K562 (cell line): Measurements from ENCODE around the gene TRMT10B. TPM values are rescaled to one million over a fixed set of nuclear protein-coding genes. Genes with fewer than 3 reads are reported as not detected.

ENCODE experiments used
- CBX1 ChIP-seq: sonication (generic); IDR thresholded peaks from 2 replicates; pipeline ENCODE4 v1.6.1; 2016; ENCODE audit warnings: antibody characterized with exemption, low read depth, mild to moderate bottlenecking
- DNMT1 ChIP-seq: fragments of 450-650 bp; IDR thresholded peaks from 2 replicates; pipeline ENCODE4 v1.6.1; 2016; ENCODE audit warnings: antibody characterized with exemption, mild to moderate bottlenecking
- E2F4 ChIP-seq: sonication (generic); formaldehyde crosslinking; IDR thresholded peaks from 2 replicates; pipeline ENCODE4 v1.8.0; 2022; ENCODE audit warnings: mild to moderate bottlenecking, low read depth, missing genetic modification reagents
- EWSR1 ChIP-seq: fragments of 450-650 bp; IDR thresholded peaks from 2 replicates; pipeline ENCODE4 v1.6.1; 2018; ENCODE audit warnings: borderline replicate concordance, mild to moderate bottlenecking, low read depth, moderate library complexity; ENCODE audit not compliant: partially characterized antibody
- GATA2 ChIP-seq: sonication (generic); formaldehyde crosslinking; IDR thresholded peaks from 2 replicates; pipeline ENCODE4 v1.4.0; 2020; ENCODE audit warnings: mild to moderate bottlenecking, missing genetic modification reagents
- GTF3C2 ChIP-seq: IDR thresholded peaks from 3 replicates; pipeline ENCODE4 v1.6.1; 2011; ENCODE audit warnings: borderline replicate concordance, mild to moderate bottlenecking, moderate library complexity; ENCODE audit not compliant: insufficient read length; ENCODE audit errors: extremely low read depth
- NFRKB ChIP-seq: fragments of 450-650 bp; IDR thresholded peaks from 2 replicates; pipeline ENCODE4 v1.6.1; 2016; ENCODE audit warnings: low read depth
- NR4A1 ChIP-seq, 2 experiments: fragments of 250-450 bp in 1 of 2; fragments of 450-650 bp in 1 of 2; sonication (Bioruptor Pico) in 1 of 2; IDR thresholded peaks; 2 replicates each; pipeline versions ENCODE4 v1.4.0 to v1.6.1; 2016 to 2020; ENCODE audit warnings: mild to moderate bottlenecking in 2 of 2, missing compliant biosample characterization in 1 of 2, missing genetic modification characterization in 1 of 2, moderate library complexity in 1 of 2
- PTRF ChIP-seq: fragments of 450-650 bp; IDR thresholded peaks from 2 replicates; pipeline ENCODE4 v1.6.1; 2016; ENCODE audit warnings: mild to moderate bottlenecking, missing genetic modification characterization, missing compliant biosample characterization
- RBM22 ChIP-seq: fragments of 200-400 bp; formaldehyde crosslinking; IDR thresholded peaks from 2 replicates; pipeline ENCODE4 v1.6.1; 2018; ENCODE audit warnings: low read length, low read depth; ENCODE audit not compliant: poor library complexity, severe bottlenecking
- SMC3 ChIP-seq: conservative IDR thresholded peaks from 2 replicates; pipeline ENCODE4 v1.6.1; 2011; ENCODE audit warnings: low read depth, low read length, improper control_type of control experiment; ENCODE audit not compliant: insufficient read depth
- STAG1 ChIP-seq: sonication (generic); formaldehyde crosslinking; IDR thresholded peaks from 2 replicates; pipeline ENCODE4 v1.5.0; 2020; ENCODE audit warnings: missing genetic modification reagents, borderline replicate concordance
- TEAD2 ChIP-seq: fragments of 450-650 bp; IDR thresholded peaks from 2 replicates; pipeline ENCODE4 v1.6.1; 2016; ENCODE audit warnings: missing genetic modification characterization, control low read depth, missing compliant biosample characterization
- USF1 ChIP-seq: sonication (generic); formaldehyde crosslinking; IDR thresholded peaks from 2 replicates; pipeline ENCODE4 v1.9.0; 2022; ENCODE audit warnings: mild to moderate bottlenecking, missing genetic modification reagents
- WHSC1 ChIP-seq: IDR thresholded peaks from one replicate; pipeline ENCODE4 v1.6.1; 2012; ENCODE audit warnings: low read length, control low read depth, inconsistent platforms
- ZBTB26 ChIP-seq: fragments of 450-650 bp; formaldehyde crosslinking; IDR thresholded peaks from 2 replicates; pipeline ENCODE4 v1.4.0; 2022; ENCODE audit warnings: missing genetic modification characterization
- ZNF197 ChIP-seq: fragments of 200-800 bp; sonication (Bioruptor generic); IDR thresholded peaks from 2 replicates; pipeline ENCODE4 v1.6.1; 2016; ENCODE audit warnings: low read depth, missing genetic modification characterization, missing compliant biosample characterization
- ZNF449 ChIP-seq: fragments of 250-450 bp; sonication (Bioruptor Pico); IDR thresholded peaks from 2 replicates; pipeline ENCODE4 v1.8.0; 2022; ENCODE audit warnings: moderate library complexity, mild to moderate bottlenecking, inconsistent platforms
- polyA plus RNA-seq, 8 experiments: library from polyadenylated mRNA; depleted of rRNA in 4 of 8; stranded (reverse) in 5 of 8; unstranded in 3 of 8; fragments of >200 nt; fragmentation: Nextera tagmentation in 2 of 8; fragmentation: Illumina TruSeq in 1 of 8; extraction: Ambion mirVana in 2 of 8; extraction: Trizol in 1 of 8; gene quantifications; 2 replicates each; pipeline versions ENCODE4 v1.2.1 to v1.2.3, GENCODE V29; 2011 to 2014; ENCODE audit warnings: inconsistent platforms in 1 of 8, missing spikeins in 1 of 8
- total RNA-seq, 7 experiments: library from RNA; depleted of rRNA in 6 of 7; stranded (reverse); fragments of >200 nt in 6 of 7; fragmentation: Illumina TruSeq in 2 of 7; extraction: Trizol in 2 of 7; gene quantifications; 2 replicates each; pipeline versions ENCODE4 v1.2.1 to v1.2.3, GENCODE V29; 2011 to 2021; ENCODE audit warnings: low replicate concordance in 1 of 7

Gene TRMT10B
- total and polyA plus RNA-seq, 9 of the 15 experiments (the other 6 are each of a cell fraction or from before 2014, with no cell fraction given) = 2.9 to 13.4 (median 7.0) TPM

GRCh38 chr9:37784616-37785483 is 31.2 kb downstream of the TRMT10B start, which contains the start of gene EXOSC3 (continued):
- no peak for TF ChIP-seq STAG1 (CRISPR knock-in tag)
- TF ChIP-seq CBX1 = peak; percentile 96
- peak; percentile 76 for TF ChIP-seq USF1 (CRISPR knock-in tag)
- TF ChIP-seq ZNF197 (CRISPR knock-in tag) = no peak
- TF ChIP-seq E2F4 = peak; percentile 59; the same call in 1 of the 2 replicates
- peak; percentile 28; the same call in 1 of the 2 replicates for TF ChIP-seq SMC3
- TF ChIP-seq TEAD2 (tag) = no peak
- TF ChIP-seq NFRKB = peak; percentile 87; the same call in 1 of the 2 replicates
- TF ChIP-seq NR4A1 (CRISPR knock-in tag; IDR thresholded peaks at IDR 0.05) = no peak
- no peak for TF ChIP-seq NR4A1 (tag; IDR thresholded peaks at IDR 0.05)
- TF ChIP-seq RBM22 = peak; percentile 60
- TF ChIP-seq PTRF (tag) = no peak
- TF ChIP-seq DNMT1 = no peak
- no peak for TF ChIP-seq GATA2 (CRISPR knock-in tag)
- TF ChIP-seq GTF3C2 = no peak
- TF ChIP-seq ZBTB26 = no peak
- TF ChIP-seq ZNF449 = no peak
- no peak for TF ChIP-seq EWSR1
- TF ChIP-seq WHSC1 = no peak
